DMS79 treated with DMSO at 0.1 percent for 48 hours (cell line): ENCODE measurements around the gene PAOX.

Source experiments
- DNase-seq: peaks from one replicate; lab custom pipeline; 2025; lab: John Stamatoyannopoulos, UW

Gene PAOX

DNA sequence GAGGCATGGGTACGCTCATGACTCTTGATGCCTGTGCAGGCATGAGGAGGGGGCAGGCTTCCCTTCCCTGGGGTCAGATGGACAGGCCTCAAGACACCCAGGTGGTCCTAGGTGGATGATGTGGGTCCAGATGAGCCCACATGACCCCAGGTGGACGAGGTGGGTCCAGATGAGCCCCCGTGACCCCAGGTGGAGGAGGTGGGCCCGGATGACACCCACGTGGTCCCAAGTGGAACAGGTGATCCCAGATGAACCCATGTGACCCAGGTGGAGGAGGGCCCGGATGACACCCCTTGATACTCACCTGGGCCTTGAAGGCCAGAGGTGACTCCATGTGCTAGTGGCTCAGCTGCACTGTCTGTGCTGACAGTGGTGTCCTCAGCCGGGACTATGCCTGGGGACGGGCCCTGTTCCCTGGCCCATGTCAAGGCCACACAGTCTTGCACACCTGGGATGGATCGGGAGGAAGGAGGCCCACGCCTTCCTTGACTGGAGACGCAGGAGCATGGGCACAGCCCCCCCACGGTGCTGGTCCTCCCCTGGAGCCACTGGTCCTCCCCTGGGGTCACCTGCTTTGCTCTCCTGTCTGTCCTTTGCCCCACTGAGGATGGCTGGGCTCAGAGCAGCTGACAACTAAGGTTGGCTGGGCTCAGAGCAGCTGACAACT is 28.6 kb upstream of the PAOX start:
- DNase-seq = no peak

- DNase-seq = no peak
Measured at GRCh38 chr10:133350950-133351329, 28.1 kb upstream of the PAOX start.

DNA sequence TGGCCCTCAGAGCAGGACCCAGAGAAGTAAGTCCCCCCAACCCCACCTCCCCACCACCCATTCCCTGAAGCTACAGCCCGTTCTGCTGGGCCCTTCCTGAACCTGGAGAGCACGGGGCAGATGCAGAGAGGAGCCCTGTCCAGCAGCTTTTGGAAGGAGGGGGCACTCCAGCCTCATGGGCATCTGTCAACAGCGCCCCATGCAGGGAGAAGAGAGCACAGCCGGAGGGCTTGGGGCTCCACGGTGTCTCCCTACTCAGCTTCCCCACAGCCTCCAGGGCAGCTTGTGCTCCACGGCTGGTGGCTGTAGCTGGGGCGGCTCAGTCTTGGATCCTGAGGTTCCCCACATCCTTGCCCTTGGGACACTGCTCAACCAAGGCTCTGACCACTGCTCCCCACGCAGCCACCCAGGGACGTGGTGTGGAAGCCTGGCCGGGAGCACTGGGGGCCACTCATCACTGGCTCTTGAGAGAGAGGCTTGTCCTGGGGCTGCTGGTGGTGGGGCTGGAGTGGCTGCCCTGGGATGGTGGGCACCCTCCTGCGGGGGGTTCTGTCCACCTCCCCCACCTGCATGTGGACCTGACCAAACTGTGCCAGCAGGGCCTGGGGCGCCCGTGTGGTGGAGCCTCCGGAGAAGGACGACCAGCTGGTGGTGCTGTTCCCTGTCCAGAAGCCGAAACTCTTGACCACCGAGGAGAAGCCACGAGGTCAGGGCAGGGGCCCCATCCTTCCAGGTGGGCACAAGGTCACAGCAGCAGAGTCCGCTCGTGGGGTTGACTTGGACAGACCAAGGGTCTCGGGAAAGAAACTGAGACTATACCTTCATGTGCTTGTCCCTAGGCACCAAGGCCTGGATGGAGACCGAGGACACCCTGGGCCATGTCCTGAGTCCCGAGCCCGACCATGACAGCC is 27.4 kb upstream of the PAOX start:
- no peak for DNase-seq

DNA sequence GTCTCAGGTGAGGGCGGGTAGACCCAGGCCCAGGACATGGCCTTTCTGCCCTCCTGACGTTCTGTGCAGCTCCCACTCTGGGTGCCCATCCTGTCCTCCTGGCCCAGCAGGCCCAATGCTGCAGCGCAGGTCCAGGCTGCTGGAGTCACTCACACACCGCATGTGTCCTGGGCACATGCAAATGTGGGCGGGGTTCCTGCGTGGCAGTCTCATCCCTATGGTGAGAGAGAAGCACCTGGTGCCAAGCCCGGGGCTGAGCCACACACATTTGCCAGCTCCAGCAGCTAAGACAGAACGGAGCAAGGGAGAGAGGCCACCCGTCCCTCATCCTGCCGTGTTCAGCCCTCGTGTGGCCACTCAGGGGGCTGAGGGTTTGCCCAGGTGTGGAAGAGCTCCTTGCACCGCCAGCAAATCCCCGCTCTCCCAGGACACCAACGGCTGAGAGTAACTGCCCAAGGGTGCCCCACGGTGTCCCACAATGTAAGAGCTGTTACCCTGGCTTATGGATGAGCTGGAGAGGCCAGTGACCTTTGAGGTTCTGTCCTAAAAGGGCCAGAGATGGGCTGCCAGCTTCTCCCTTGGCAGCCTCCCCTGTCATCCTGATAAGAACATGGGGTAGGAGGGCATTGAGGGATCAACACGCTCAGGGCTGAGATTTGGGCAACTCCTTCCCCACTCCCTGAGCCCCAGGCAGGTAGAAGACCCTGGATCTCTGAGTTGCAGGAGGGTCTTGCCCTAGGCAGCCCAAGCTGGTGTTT is 25.7 kb upstream of the PAOX start:
- no peak for DNase-seq

- DNase-seq = no peak
Measured at GRCh38 chr10:133353988-133354605, 25.0 kb upstream of the PAOX start.

- DNase-seq = no peak
Measured at GRCh38 chr10:133354672-133355240, 24.3 kb upstream of the PAOX start.

- DNase-seq = no peak
Measured at GRCh38 chr10:133355266-133355665, 23.8 kb upstream of the PAOX start.

- DNase-seq = no peak
Measured at GRCh38 chr10:133355991-133356390, 23.1 kb upstream of the PAOX start.

DNA sequence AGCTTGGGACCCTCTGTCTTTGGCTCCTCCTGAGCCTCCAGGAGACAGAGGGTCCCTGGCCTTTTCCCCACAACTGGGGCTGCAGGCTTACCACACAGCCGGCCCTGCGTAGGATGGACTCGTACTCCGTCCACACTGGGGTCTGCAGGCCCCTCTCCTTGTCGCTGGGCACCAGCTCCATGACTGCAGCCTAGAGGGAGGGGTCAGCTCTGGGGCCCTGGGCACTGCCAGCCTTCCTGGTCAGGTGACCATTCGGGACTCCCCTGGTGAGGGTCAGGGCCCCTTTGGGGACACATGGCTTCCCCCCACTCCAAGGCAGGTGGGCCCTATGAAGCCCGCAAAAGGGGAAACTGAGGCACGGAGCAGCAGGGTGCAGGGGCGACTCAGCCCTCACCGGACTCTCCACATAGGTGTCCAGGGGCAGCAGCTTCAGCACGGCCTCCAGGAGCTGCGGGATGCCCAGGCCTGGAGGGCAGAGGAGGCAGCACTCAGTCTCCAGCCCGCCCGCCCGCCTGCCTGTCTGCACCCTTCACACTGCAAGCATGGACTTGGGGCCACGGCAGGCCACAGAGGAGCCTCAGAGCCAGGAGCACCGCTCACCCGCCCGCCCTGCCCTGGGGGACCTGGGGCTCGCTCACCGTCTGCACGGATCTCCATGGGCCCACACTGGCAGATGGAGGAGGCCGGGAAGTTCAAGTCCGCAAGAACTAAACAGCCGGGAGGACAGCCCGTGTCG is 22.3 kb upstream of the PAOX start:
- DNase-seq = no peak

GRCh38 chr10:133357285-133358161 is 21.5 kb upstream of the PAOX start, which contains the start of gene FUOM:
Gene FUOM, minus strand, starts transcription at chr10:133358019. Its CDS starts 12 bp downstream, at chr10:133358007.
- no peak for DNase-seq

- no peak for DNase-seq
Measured at GRCh38 chr10:133358162-133358924, 20.7 kb upstream of the PAOX start.

DNA sequence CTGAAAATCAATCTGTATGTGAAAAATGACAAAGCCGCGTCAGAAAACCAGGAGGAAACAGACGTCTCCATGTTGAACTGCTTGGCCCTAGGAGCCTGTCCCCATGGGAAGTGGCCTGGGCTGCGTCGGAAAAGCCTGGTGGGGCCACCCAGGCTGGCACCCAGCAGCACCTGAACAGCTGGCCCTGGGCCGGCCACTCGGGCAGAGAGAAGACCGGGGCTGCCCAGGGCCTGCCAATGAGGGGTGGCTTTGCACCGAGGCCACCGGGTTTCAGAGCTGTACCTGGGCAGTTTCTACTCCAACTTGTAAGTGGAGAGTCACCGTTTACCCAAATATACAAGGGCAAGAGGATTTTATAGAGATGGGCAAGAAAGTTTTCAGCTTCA is 20.1 kb upstream of the PAOX start:
- no peak for DNase-seq

DNA sequence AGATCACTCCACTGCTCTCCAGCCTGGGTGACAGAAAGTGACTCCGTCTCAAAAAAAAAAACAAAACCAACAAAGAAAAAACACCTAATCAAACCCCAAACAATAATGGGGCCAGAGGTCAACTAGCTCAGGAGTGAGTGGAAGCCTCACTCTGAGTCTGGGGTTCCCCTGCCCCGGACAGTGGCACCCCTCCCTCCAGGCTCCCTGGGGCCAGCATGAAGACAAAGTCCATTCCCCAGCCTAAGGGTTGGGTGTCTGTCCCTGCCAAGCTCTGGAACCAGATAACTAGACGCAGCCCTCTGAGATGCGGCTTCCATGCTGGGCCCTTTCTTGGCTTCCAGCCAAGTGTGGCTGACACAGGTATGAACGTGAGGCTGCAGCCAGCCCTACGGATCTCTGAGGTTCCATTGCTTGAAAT is 19.5 kb upstream of the PAOX start:
- peak; percentile 50 for DNase-seq

- no peak for DNase-seq
Measured at GRCh38 chr10:133359972-133360610, 19.0 kb upstream of the PAOX start.

GRCh38 chr10:133361227-133361626 is 17.8 kb upstream of the PAOX start:
- no peak for DNase-seq

GRCh38 chr10:133361773-133362441 is 17.2 kb upstream of the PAOX start:
- DNase-seq = no peak

- no peak for DNase-seq
Measured at GRCh38 chr10:133362846-133363245, 16.2 kb upstream of the PAOX start.
